Epithelial cell of esophagus (primary cell): Measurements from ENCODE around the gene PAGR1.

Experiments
- DNase-seq: peaks from one replicate; pipeline ENCODE4 v3.0.0; 2010; ENCODE audit warnings: low read depth
- H3K4me3 ChIP-seq: 2 replicates; pipeline ENCODE4 v1.5.1; 2011; ENCODE audit warnings: mild to moderate bottlenecking, low read length, control low read depth
- TF ChIP-seq, protein P1 (sequence below): IDR thresholded peaks from 2 replicates; pipeline ENCODE4 v1.5.1; 2011; ENCODE audit warnings: low read depth, mild to moderate bottlenecking, low read length, control low read depth, inconsistent platforms; ENCODE audit not compliant: insufficient read depth; ENCODE audit errors: missing control alignments

PAGR1 gene

DNA sequence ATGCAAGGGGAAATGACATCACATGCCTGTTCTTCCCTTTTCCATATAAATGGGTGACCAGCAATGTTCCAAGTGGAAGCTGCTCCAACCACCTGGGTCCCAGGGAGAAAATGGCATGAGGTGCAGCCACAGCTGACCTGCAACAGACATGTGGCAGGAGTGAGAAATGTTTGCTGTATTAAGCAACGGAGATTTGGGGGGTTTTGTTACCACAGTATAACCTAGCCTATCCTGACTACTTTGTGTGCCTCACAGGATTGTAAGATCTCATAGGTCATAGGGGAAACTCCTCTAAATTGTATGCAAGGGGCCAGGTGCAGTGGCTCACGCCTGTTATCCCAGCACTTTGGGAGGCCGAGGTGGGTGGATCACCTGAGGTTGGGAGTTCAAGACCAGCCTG is 35.0 kb downstream of the PAGR1 start:
- DNase-seq: no peak
- TF ChIP-seq, protein P1, sequence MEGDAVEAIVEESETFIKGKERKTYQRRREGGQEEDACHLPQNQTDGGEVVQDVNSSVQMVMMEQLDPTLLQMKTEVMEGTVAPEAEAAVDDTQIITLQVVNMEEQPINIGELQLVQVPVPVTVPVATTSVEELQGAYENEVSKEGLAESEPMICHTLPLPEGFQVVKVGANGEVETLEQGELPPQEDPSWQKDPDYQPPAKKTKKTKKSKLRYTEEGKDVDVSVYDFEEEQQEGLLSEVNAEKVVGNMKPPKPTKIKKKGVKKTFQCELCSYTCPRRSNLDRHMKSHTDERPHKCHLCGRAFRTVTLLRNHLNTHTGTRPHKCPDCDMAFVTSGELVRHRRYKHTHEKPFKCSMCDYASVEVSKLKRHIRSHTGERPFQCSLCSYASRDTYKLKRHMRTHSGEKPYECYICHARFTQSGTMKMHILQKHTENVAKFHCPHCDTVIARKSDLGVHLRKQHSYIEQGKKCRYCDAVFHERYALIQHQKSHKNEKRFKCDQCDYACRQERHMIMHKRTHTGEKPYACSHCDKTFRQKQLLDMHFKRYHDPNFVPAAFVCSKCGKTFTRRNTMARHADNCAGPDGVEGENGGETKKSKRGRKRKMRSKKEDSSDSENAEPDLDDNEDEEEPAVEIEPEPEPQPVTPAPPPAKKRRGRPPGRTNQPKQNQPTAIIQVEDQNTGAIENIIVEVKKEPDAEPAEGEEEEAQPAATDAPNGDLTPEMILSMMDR: no peak
- H3K4me3 ChIP-seq: no peak overlapping the region

DNA sequence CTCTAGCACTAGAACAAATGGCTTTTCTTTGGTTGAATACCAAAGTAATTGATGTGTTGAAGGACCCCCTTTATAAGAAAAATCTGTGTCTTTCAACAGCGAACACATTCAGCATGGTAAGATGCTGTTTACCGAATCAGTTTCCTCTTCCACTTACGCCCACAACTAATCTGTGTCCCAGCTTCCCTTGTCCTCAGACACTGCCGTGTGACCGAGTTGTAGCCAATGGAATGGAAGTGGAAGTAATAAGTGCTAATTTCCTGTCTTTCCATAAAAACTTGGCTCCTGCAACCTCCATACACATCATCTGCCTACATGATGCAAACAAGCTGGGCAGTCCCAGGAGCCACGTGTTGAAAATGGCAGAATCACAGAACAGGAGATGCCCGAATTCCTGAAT is 36.7 kb downstream of the PAGR1 start:
- no peak for DNase-seq
- TF ChIP-seq, protein P1: no peak
- H3K4me3 ChIP-seq: no peak overlapping the region

DNA sequence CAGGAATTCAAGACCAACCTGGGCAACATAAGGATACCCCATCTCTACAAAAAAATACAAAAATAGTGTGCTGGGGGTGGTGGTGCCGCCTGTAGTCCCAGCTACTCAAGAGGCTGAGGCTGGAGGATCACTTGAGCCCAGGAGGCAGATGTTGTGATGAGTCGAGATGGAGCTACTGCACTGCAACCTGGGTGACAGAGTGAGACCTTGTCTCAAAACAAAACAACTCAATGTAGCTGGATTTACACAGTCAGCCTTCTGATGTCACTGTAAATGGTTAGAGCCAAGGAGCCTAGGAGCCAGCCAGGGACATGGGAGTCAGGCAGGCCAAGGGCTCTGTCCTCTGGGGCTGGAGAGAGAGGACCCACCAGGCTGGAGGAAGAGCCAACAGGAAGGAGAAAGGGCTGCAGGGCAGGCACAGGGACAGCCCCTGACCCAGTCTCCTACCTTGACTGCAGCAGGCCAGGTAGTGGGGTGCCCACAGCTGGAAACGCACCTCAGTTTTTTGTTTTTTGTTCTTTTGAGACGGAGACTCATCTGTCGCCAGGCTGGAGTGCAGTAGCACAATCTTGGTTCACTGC is 38.7 kb downstream of the PAGR1 start:
- H3K4me3 ChIP-seq: no peak overlapping the region
- TF ChIP-seq, protein P1: no peak
- DNase-seq: no peak

DNA sequence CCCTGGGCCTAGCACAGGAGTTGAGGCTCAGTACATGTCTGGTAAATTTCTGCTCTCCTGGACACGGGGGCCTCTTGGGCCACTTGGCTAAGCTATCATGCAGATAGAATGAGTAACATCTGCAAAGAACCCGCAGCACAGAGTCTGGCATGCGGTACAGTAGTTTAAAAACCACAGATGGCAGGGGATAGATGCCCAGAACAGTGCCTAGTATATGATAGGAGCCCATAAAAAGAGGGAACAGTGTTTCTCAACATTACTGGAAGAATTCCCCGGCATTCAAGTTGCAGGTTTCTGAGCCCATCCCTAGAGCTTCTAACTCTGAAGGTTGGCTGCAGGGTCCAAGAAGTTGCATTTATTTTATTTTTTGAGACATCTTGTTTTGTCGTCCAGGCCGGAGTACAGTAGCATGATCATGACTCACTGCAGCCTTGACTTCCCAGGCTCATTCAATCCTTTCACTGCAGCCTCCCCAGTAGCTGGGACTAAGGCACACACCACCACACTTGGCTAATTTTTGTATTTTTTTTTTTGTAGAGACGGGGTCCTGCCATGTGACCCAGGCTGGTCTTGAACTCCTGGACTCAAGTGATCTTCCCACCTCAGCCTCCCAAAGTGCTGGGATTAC is 41.3 kb downstream of the PAGR1 start:
- no peak for DNase-seq
- TF ChIP-seq, protein P1: no peak
- no peak overlapping the region for H3K4me3 ChIP-seq

DNA sequence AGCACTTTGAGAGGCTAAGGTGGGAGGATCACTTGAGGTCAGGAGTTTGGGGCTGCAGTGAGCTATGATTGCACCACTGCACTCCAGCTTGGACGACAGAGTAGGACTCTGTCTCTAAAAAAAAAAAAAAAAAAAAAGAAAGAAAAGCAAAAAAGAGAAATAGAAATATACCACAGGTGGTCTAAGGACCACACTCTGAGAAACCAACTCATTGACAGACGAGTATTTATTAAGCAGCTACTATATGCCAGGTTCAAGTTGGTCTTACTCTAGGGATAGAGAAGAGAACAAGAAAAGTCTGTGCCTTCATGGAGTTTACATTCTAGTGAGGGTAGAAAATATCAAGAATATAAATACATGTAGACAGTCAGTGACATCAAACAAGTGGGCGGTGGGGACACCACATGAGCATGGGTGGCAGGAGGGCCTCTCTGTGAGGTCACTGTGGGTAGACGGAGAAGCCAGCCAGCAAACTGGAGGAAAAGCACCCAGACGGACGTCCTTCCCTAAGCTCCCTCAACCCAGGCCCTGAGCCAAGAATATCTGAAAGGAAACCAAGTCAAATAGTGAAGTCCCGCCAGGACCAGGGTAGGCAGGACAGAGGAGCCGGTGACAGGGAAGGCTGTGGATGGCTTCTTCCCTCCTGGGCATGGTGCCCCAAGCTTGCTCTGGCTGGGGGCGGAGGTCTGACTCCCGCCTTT is 42.3 kb downstream of the PAGR1 start:
- H3K4me3 ChIP-seq: no peak overlapping the region
- DNase-seq: no peak
- TF ChIP-seq, protein P1: no peak

DNA sequence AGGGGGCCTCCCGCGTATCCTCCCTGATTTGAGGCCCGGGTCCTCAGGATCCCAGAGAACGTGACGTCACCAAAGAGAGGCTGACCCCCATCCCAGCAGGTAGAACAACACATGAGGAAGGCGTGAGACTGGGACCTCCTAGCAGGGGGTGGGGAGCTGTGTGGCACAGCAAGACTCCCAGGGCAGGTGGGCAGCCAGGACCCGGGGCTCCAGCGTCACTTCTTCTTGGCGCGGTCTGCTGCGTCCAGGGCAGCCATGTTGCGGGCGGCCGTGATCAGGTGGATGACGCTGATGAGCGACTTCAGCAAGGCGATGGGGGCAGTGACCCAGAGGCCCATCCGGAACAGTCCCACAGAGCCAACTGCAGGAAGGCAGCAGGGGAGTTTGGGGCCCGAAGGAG is 43.0 kb downstream of the PAGR1 start:
- TF ChIP-seq, protein P1: no peak
- H3K4me3 ChIP-seq: no peak overlapping the region
- no peak for DNase-seq
